Natural killer cell (primary cell): ENCODE data around the gene MTOR. TPM values are rescaled to one million over a fixed set of nuclear protein-coding genes. Genes with fewer than 3 reads are reported as not detected.

Source experiments
- ATAC-seq, 3 donors: fragments of 150-1000 bp in 2 of 3; fragments of 200-7000 bp in 1 of 3; cut with Tn5 transposase; 1 replicate in 1 of 3; 2 replicates in 2 of 3; pipeline ENCODE4 v1.10.0; 2021; ENCODE audit warnings: mild to moderate bottlenecking in 2 of 3, moderate library complexity in 2 of 3
- DNase-seq, 2 donors: peaks; one replicate each; pipeline versions ENCODE4 v3.0.0 to v3.0.0-alpha.2; 2013 to 2021; ENCODE audit warnings: mixed read lengths in 1 of 2
- H3K27ac ChIP-seq: one replicate; pipeline ENCODE4 v1.5.1; 2013; ENCODE audit warnings: mild to moderate bottlenecking, low read length
- H3K27me3 ChIP-seq: one replicate; pipeline ENCODE4 v1.6.1; 2013; ENCODE audit warnings: low read length; ENCODE audit not compliant: control insufficient read depth, insufficient read depth
- H3K36me3 ChIP-seq: one replicate; pipeline ENCODE4 v1.6.1; 2013; ENCODE audit warnings: low read length; ENCODE audit not compliant: control insufficient read depth, insufficient read depth
- H3K4me1 ChIP-seq: one replicate; pipeline ENCODE4 v1.6.1; 2013; ENCODE audit warnings: low read length; ENCODE audit not compliant: control insufficient read depth, insufficient read depth
- H3K4me3 ChIP-seq: one replicate; pipeline ENCODE4 v1.5.1; 2013; ENCODE audit warnings: low read length
- H3K9me3 ChIP-seq: one replicate; pipeline ENCODE4 v1.6.1; 2013; ENCODE audit warnings: low read length; ENCODE audit not compliant: control insufficient read depth, insufficient read depth
- H3K27ac Mint-ChIP-seq, 2 donors: one replicate each; pipeline ENCODE4 v1.8.0; 2022; ENCODE audit warnings: mild to moderate bottlenecking in 2 of 2, mixed read lengths in 2 of 2, moderate library complexity in 1 of 2
- H3K27me3 Mint-ChIP-seq, 2 donors: one replicate each; pipeline ENCODE4 v1.8.0; 2022; ENCODE audit warnings: low read depth in 2 of 2, mixed read lengths in 2 of 2
- H3K36me3 Mint-ChIP-seq: one replicate; pipeline ENCODE4 v1.8.0; 2022; ENCODE audit warnings: mixed read lengths
- H3K4me1 Mint-ChIP-seq, 2 donors: one replicate each; pipeline ENCODE4 v1.8.0; 2022; ENCODE audit warnings: mixed read lengths in 2 of 2
- H3K4me3 Mint-ChIP-seq: one replicate; pipeline ENCODE4 v1.8.0; 2022; ENCODE audit warnings: mild to moderate bottlenecking, moderate library complexity, mixed read lengths
- H3K9me3 Mint-ChIP-seq, 2 donors: one replicate each; pipeline ENCODE4 v1.8.0; 2022; ENCODE audit warnings: mixed read lengths in 2 of 2
- WGBS: methylation state at CpG from one replicate; pipeline ENCODE4 v1.1.7; 2013; ENCODE audit warnings: missing lambda C conversion rate; ENCODE audit not compliant: insufficient coverage; 5-methylcytosine and 5-hydroxymethylcytosine counted together
- intact Hi-C: fragments of 100-400 bp; cut with micrococcal nuclease; formaldehyde crosslinking; loops from one replicate; pipeline ENCODE4 v1.14.2; 2022
- total RNA-seq, 4 donors: library from RNA; stranded (reverse); fragments of 120-200 nt in 1 of 4; gene quantifications; one replicate each; pipeline versions ENCODE4 v1.2.3 to v1.2.4, GENCODE V29; 2013 to 2022
- TF ChIP-seq, protein P1 (sequence below): fragments of 200-600 bp; IDR thresholded peaks from one replicate; pipeline ENCODE4 v1.8.0; 2022; ENCODE audit warnings: antibody characterized with exemption

Gene MTOR
- total RNA-seq, 3 donors from 2014 or later (not counting 1 experiment from before 2014, with no cell fraction given), result 42.7 to 54.6 (median 43.7) TPM

DNA sequence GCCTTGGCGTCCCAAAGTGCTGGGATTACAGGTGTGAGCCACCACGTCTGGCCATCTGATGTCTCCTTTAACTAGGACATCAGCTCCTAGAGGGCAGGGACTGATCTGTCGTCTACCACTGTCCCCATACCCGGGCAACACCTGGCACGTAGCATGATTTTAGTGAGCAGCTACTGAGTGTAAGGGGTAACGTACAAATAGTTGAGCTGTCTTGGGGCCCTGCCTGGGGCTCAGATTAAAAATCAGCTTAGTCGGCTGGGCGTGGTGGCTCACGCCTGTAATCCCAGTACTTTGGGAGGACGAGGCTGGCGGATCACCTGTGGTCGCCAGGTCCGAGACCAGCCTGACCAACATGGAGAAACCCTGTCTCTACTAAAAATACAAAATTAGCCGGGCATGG, 204.3 kb downstream of the MTOR start:
- Histone ChIP-seq H3K9me3 (no peaks in the 10 kb centered on the region), H3K36me3 (peaks cover 4% of the 10 kb centered on the region), H3K27me3 (no peaks in the 10 kb centered on the region), H3K4me3 (no peak overlapping the region), H3K4me1 (peaks cover 37% of the 10 kb centered on the region), H3K27ac (no peak overlapping the region)
- ATAC-seq (no peak), DNase-seq (no peak)
- intact Hi-C loops, result no loop called here
- H3K36me3 Mint-ChIP-seq, result no peaks in the 10 kb centered on the region
- H3K27me3 Mint-ChIP-seq, result no peaks in the 10 kb centered on the region
- peaks cover 24 to 36% of the 10 kb centered on the region in 2 donors for H3K4me1 Mint-ChIP-seq
- WGBS, result 97% methylated on average over 14 of the region's 14 CpGs
- H3K4me3 Mint-ChIP-seq, result no peak overlapping the region
- no peak overlapping the region for H3K27ac Mint-ChIP-seq
- TF ChIP-seq, protein P1, sequence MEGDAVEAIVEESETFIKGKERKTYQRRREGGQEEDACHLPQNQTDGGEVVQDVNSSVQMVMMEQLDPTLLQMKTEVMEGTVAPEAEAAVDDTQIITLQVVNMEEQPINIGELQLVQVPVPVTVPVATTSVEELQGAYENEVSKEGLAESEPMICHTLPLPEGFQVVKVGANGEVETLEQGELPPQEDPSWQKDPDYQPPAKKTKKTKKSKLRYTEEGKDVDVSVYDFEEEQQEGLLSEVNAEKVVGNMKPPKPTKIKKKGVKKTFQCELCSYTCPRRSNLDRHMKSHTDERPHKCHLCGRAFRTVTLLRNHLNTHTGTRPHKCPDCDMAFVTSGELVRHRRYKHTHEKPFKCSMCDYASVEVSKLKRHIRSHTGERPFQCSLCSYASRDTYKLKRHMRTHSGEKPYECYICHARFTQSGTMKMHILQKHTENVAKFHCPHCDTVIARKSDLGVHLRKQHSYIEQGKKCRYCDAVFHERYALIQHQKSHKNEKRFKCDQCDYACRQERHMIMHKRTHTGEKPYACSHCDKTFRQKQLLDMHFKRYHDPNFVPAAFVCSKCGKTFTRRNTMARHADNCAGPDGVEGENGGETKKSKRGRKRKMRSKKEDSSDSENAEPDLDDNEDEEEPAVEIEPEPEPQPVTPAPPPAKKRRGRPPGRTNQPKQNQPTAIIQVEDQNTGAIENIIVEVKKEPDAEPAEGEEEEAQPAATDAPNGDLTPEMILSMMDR, result no peak
- H3K9me3 Mint-ChIP-seq, result no peaks in the 10 kb centered on the region

DNA sequence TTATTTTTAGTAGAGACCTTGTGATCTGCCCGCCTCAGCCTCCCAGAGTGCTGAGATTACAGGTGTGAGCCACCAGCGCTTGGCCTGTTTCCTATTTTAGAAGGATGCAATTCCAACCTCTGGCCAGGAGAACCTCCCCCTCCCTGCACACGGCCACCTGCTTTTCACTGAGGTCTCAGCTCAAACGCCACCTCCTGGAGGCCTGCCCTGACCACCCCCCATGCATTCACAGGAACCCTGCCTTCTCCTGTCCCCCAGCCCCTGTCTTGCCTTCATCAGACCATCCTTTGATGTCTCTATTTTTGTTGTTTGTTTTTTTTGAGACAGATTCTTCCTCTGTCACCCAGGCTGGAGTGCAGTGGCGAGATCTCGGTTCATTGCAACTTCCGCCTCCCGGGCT, 204.9 kb downstream of the MTOR start:
- H3K4me3 ChIP-seq, result no peak overlapping the region

More for the DNA sequence above, 204.9 kb downstream of the MTOR start:
- Histone ChIP-seq H3K36me3 (peaks cover 4% of the 10 kb centered on the region), H3K9me3 (no peaks in the 10 kb centered on the region), H3K27me3 (no peaks in the 10 kb centered on the region), H3K4me1 (peaks cover 33% of the 10 kb centered on the region), H3K27ac (no peak overlapping the region)
- Mint-ChIP-seq H3K36me3 (no peaks in the 10 kb centered on the region), H3K9me3 (no peaks in the 10 kb centered on the region), H3K4me1 (peaks cover 19 to 31% of the 10 kb centered on the region in 2 donors), H3K4me3 (peak overlapping the region; percentile 35), H3K27ac (no peak overlapping the region), H3K27me3 (no peaks in the 10 kb centered on the region)
- intact Hi-C loops, result no loop called here
- TF ChIP-seq, protein P1, result no peak
- WGBS, result 94% methylated on average over 8 of the region's 8 CpGs
- DNase-seq, result no peak
- no peak for ATAC-seq

Other genes with a start within 250 kb of the MTOR start
- gene TARDBP, start 249.9 kb downstream of the MTOR start, total RNA-seq, result 100 to 1,000 TPM; 148 to 171 (median 161) TPM
- under 1 TPM in 2 of 3 donors, not detected in 1; 0.16 to 0.20 TPM for gene MASP2, start 215.3 kb downstream of the MTOR start, total RNA-seq
- gene SRM, start 202.5 kb downstream of the MTOR start, total RNA-seq, result 10 to 100 TPM; 23.9 to 30.9 (median 29.2) TPM
- gene EXOSC10, start 162.7 kb downstream of the MTOR start, total RNA-seq, result 10 to 100 TPM; 85.2 to 97.2 (median 94.9) TPM
- not detected for gene ANGPTL7, start 73.2 kb downstream of the MTOR start, total RNA-seq
- 10 to 100 TPM; 21.2 to 22.1 (median 21.7) TPM for gene UBIAD1, start 10.6 kb upstream of the MTOR start, total RNA-seq
- gene DISP3, start 216.6 kb upstream of the MTOR start, total RNA-seq, result under 1 TPM; 0.24 to 0.68 (median 0.60) TPM